GM21737 (cell line): ENCODE measurements around the gene IRF4.
"Not testable (repeated sequence)": the region's sequence is repeated elsewhere in the genome, so short reads cannot be mapped to it uniquely, and the experiment has no call there.

Experiments
- ATAC-seq: cut with Tn5 transposase; IDR thresholded peaks from one replicate; pipeline ENCODE4 v1.9.1; 2021; ENCODE audit warnings: mild to moderate bottlenecking, moderate library complexity; ENCODE audit not compliant: unreplicated experiment

Gene IRF4

GRCh38 chr6:411402-412145 lies 20.0 kb downstream of the IRF4 start:
- ATAC-seq, result no peak

GRCh38 chr6:412146-412886 lies 20.8 kb downstream of the IRF4 start:
- no peak for ATAC-seq

- no peak for ATAC-seq
Observed at GRCh38 chr6:414447-414846, 22.9 kb downstream of the IRF4 start.

DNA sequence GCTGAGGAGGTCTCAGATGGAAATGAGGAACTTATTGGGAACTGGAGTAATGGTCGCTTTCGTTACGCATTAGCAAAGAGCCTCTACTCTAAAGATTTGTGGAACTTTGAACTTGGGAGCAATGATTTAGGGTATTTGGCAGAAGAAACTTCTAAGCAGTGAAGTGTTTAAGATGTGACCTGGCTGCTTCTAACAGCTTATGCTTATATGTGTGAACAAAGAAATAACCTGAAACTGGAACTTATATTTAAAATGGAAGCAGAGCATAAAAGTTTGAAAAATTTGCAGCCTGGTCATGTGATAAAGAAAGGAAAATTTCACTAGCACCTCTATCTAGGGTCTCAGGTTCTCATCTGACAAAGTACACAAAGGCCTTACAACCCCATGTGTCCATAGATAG lies 23.5 kb downstream of the IRF4 start:
- ATAC-seq, result no peak

GRCh38 chr6:421211-421610 lies 29.7 kb downstream of the IRF4 start:
- no peak for ATAC-seq

- no peak for ATAC-seq
Observed at GRCh38 chr6:422433-423054, 31.0 kb downstream of the IRF4 start.

DNA sequence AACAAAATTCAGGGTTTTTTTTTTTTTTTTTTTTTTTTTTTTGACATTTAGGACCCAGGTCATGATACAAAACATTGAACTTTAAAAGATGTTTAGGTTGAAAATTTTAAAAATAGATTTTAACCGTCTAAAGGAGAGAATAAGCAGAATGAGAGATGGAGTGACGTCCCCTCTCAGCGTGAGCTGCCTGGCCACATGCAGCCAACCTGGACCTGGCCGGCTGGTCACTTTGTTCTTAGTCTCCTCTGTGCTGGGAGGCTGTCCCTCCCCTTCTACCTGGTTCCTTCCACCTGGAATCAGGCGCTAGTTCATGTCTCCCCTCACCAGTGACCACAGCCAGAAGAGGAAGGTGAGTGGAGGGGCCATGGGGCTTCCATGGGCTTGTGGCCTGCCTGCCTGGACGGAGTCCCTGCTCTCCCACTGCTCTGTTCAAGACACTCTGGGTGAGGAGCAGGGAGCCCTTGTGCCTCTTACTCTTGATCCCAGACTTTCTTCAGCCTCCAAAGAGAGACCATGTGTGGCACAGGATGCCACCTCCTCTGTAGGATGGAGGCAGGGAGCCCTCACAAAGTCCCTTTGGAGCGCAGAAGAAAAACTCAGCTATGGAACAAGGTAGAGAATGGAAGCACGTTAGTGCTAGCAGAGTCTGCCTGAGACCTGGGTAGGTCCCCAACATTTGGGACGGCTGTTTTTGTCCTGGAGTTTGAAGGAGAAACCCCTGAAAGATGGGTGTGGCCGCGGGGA lies 31.7 kb downstream of the IRF4 start:
- no peak for ATAC-seq

- ATAC-seq, result no peak
Observed at GRCh38 chr6:423799-424345, 32.3 kb downstream of the IRF4 start.

GRCh38 chr6:424741-425417 lies 33.3 kb downstream of the IRF4 start:
- no peak for ATAC-seq

GRCh38 chr6:425418-425788 lies 33.9 kb downstream of the IRF4 start:
- not testable (repeated sequence) for ATAC-seq

GRCh38 chr6:426198-426738 lies 34.7 kb downstream of the IRF4 start:
- ATAC-seq, result not testable (repeated sequence)

DNA sequence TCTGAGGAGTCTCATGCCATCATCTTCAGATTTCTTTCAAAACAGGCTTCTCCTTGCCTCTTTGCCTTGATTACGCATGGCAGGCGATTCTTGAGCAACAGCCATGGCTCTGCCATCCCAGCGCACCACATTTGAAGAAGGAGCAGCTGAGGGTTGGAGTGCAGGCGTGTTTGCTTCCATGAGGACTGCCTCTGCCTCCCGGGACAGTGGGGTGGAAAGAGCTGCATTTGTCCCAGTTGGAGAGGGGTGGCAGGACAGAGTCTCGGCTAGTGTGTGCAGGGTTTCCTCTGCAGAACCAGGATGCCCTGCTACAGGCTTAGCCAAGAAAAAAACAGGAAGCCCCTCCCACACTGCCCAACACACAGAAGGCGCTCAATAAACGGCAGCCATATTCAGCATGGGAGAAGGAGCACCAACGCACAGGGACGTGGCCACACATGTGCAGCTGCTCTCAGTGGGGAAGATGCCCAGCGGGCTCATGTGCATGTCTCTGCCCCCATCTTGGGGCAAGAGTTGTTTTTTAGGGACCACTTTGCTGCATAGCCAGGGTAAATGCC lies 36.6 kb downstream of the IRF4 start:
- no peak for ATAC-seq

GRCh38 chr6:429515-430121 lies 38.1 kb downstream of the IRF4 start:
- ATAC-seq, result no peak

DNA sequence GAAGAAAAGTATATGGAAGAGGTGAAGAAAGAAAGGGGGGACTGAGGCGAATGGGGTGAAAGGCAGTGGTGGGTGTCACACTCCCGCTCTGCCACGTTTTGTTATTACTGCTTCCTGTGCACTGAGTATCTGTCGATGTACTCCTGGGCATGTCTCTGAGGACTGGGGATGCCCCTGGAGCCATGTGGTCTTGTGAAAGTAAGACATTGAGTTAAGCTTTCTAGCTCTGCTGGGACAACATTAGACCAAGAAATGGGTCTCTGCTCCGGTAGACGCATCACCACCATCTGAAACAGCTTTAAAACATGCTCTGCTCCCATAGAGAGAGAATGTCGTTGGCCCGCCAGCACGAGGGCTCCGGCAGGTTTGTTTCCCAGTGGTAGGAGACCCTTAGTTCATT lies 40.0 kb downstream of the IRF4 start:
- peak; percentile 53 for ATAC-seq

GRCh38 chr6:431986-432385 lies 40.4 kb downstream of the IRF4 start:
- no peak for ATAC-seq

- ATAC-seq, result no peak
Observed at GRCh38 chr6:434051-434705, 42.6 kb downstream of the IRF4 start.

DNA sequence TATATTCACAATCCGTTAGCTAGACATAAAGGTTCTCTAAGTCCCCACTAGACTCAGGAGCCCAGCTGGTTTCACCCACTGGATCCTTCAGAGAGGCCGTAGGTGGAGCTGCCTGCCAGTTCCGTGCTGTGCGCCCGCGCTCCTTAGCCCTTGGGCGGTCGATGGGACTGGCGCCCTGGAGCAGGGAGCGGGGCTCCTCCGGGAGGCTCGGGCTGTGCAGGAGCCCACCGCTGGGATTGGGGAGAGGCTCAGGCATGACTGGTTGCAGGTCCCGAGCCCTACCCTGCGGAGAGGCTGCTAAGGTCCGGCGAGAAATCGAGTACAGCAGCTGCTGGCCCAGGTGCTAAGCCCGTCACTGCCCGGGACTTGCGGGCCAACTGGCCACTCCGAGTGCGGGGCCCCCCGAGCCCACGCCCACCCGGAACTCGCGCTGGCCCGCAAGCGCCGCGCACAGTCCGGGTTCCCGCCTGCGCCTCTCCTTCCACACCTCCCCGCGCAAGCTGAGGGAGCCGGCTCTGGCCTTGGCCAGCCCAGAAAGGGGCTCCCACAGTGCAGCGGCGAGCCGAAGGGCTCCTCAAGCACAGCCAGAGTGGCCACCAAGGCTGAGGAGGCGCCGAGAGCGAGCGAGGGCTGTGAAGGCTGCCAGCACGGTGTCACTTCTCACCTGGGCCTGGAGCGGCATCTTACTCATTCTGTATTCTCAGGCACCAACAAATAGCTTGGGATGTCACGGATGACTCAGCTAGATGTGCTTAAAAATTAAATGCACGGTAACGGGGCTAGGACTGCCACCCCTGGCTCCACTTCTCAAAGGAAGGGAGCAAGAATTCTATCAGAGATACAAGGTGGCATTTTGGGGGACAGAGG lies 44.1 kb downstream of the IRF4 start:
- no peak for ATAC-seq
